ENCODE results near the gene SH2B2.
"Not testable (repeated sequence)": the region's sequence is repeated elsewhere in the genome, so short reads cannot be mapped to it uniquely, and the experiment has no call there.

Gene SH2B2

DNA sequence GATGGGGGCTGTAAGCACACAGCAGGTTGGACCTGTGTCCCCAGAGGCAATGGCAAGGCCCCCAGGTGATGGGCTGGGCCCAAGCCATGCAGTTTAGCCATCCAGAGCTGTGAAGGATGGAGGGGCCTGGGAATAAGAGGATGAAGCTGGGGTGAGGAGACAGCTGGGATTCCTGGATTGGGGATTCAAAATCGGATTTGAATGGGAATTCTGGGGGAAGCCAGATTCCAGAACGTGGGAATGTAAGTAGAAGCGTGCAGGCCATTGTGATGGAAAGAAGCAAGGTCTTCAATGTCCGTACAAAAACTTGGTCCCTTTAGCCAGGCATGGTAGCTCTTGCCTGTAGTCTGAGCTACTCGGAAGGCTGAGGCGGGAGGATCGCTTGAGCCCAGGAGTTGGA is 9.8 kb downstream of the SH2B2 start:
- in situ Hi-C loops (cut with HindIII; ENCODE audit: low sequenced_read_pairs) = no loop called here
- H3K4me3 ChIP-seq (ENCODE audit: low read depth, low read length) = no peak overlapping the region
- DNase-seq (ENCODE audit: low read depth) = no peak
- TF ChIP-seq, protein P1, sequence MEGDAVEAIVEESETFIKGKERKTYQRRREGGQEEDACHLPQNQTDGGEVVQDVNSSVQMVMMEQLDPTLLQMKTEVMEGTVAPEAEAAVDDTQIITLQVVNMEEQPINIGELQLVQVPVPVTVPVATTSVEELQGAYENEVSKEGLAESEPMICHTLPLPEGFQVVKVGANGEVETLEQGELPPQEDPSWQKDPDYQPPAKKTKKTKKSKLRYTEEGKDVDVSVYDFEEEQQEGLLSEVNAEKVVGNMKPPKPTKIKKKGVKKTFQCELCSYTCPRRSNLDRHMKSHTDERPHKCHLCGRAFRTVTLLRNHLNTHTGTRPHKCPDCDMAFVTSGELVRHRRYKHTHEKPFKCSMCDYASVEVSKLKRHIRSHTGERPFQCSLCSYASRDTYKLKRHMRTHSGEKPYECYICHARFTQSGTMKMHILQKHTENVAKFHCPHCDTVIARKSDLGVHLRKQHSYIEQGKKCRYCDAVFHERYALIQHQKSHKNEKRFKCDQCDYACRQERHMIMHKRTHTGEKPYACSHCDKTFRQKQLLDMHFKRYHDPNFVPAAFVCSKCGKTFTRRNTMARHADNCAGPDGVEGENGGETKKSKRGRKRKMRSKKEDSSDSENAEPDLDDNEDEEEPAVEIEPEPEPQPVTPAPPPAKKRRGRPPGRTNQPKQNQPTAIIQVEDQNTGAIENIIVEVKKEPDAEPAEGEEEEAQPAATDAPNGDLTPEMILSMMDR (IDR thresholded peaks at IDR 0.05; ENCODE audit: low read depth, low read length, missing control alignments) = no peak

GRCh38 chr7:102297487-102298218 is 11.0 kb downstream of the SH2B2 start:
- no peak for DNase-seq (ENCODE audit: low read depth)
- in situ Hi-C loops (cut with HindIII; ENCODE audit: low sequenced_read_pairs) = no loop called here
- H3K4me3 ChIP-seq (ENCODE audit: low read depth, low read length) = no peak overlapping the region
- TF ChIP-seq, protein P1 (IDR thresholded peaks at IDR 0.05; ENCODE audit: low read depth, low read length, missing control alignments) = no peak

DNA sequence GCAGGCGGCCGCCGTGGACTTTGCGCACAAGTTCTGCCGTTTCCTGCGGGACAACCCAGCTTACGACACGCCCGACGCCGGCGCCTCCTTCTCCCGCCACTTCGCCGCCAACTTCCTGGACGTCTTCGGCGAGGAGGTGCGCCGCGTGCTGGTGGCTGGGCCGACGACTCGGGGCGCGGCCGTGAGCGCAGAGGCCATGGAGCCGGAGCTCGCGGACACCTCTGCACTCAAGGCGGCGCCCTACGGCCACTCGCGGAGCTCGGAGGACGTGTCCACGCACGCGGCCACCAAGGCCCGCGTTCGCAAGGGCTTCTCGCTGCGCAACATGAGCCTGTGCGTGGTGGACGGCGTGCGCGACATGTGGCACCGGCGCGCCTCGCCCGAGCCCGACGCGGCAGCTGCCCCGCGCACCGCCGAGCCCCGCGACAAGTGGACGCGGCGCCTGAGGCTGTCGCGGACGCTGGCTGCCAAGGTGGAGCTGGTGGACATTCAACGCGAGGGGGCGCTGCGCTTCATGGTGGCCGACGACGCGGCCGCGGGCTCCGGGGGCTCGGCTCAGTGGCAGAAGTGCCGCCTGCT is 14.1 kb downstream of the SH2B2 start:
- no peak for DNase-seq (ENCODE audit: low read depth)
- H3K4me3 ChIP-seq (ENCODE audit: low read depth, low read length) = no peak overlapping the region
- in situ Hi-C loops (cut with HindIII; ENCODE audit: low sequenced_read_pairs) = no loop called here
- TF ChIP-seq, protein P1 (IDR thresholded peaks at IDR 0.05; ENCODE audit: low read depth, low read length, missing control alignments) = peak; percentile 6

GRCh38 chr7:102301367-102301766 is 14.7 kb downstream of the SH2B2 start:
- H3K4me3 ChIP-seq (ENCODE audit: low read depth, low read length); in situ Hi-C loops (cut with HindIII; ENCODE audit: low sequenced_read_pairs); DNase-seq (ENCODE audit: low read depth): not testable (repeated sequence)

DNA sequence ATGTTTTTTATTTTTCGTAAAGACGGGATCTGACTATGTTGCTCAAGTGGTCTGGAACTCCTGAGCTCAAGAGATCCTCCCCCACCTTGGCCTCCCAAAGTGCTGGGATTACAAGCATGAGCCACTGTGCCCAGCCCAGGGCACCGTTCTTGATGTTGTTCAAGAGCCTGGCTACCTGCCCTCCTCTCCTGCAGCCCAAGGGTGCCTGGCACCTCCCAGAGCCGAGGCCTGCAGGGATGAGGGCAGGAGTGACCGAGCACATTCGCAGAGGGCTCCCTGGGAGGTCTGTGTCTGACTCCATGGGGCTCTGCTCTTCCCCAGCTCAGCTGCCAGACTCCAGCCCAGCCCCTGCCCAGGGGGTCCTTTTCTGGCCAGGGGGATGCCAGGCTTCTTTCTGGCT is 15.4 kb downstream of the SH2B2 start:
- TF ChIP-seq, protein P1 (IDR thresholded peaks at IDR 0.05; ENCODE audit: low read depth, low read length, missing control alignments) = no peak
- in situ Hi-C loops (cut with HindIII; ENCODE audit: low sequenced_read_pairs) = no loop called here

DNA sequence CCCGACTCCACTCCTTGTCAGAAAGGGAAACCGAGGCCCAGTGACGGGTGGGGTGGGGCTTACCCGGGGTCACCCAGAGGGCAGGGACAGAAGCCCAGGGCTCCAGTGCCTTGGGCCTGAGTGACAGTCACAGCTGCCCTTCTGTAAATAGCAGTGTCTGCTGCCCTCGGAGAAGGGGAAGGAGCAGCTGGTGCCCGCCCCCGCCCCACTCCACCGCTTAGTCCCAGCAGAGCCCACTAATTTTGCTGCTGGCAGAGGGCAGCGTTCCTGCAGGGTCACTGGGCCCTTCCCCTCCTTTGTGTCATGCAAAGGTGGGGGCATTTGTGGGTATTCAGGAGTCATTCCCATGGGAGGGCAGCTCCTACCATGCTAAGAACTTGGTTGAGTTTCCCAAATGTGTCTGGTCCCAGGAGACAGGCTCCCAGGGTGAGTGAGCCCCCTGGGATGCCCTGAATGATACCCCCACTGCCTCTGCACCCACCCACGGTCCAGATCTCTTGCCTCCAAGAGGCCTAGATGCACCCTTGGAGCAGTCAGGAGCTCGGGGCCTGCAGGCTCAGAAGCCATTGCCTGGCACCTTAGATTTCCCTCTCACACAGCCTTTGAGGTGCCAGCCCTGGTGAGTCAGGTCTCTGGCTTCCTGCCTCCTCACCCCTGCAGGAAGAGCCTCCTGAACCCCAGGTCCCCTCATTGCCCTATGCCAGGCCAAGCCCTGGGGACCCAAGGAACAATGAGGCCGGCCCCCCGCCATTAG is 17.2 kb downstream of the SH2B2 start:
- DNase-seq (ENCODE audit: low read depth) = no peak
- no peak overlapping the region for H3K4me3 ChIP-seq (ENCODE audit: low read depth, low read length)

More for the DNA sequence above, 15.4 kb downstream of the SH2B2 start:
- no peak overlapping the region for H3K4me3 ChIP-seq (ENCODE audit: low read depth, low read length)
- no peak for DNase-seq (ENCODE audit: low read depth)

More for the DNA sequence above, 17.2 kb downstream of the SH2B2 start:
- in situ Hi-C loops (cut with HindIII; ENCODE audit: low sequenced_read_pairs) = no loop called here
- TF ChIP-seq, protein P1 (IDR thresholded peaks at IDR 0.05; ENCODE audit: low read depth, low read length, missing control alignments) = no peak

All from astrocyte of the cerebellum (primary cell).